ENCODE data around the gene PTGDR2. TPM values are rescaled to one million over a fixed set of nuclear protein-coding genes. Genes with fewer than 3 reads are reported as not detected.

Gene PTGDR2
- total RNA-seq, 1 donor from 2014 or later = 0.25 TPM

GRCh38 chr11:60809691-60810090 lies 46.1 kb downstream of the PTGDR2 start:
- intact Hi-C loops (cut with DNase I) = no loop called here
- no peaks in the 10 kb centered on the region for H3K9me3 ChIP-seq
- no peaks in the 10 kb centered on the region for H3K27me3 ChIP-seq
- H3K4me3 ChIP-seq = no peak overlapping the region
- TF ChIP-seq POLR2A (IDR thresholded peaks at IDR 0.05) (no peak), POLR2AphosphoS5 (IDR thresholded peaks at IDR 0.05; ENCODE audit: insufficient read depth in 1 of 2, low read depth in 1 of 2) (no peak), CTCF (IDR thresholded peaks at IDR 0.05) (no peak)
- DNase-seq (ENCODE audit: extremely low spot score in 2 of 2) = no peak
- no peak overlapping the region for H3K27ac ChIP-seq
- no peaks in the 10 kb centered on the region for H3K4me1 ChIP-seq
- no peaks in the 10 kb centered on the region for H3K36me3 ChIP-seq

- H3K4me3 ChIP-seq = no peak overlapping the region
- H3K27me3 ChIP-seq = no peaks in the 10 kb centered on the region
- no peaks in the 10 kb centered on the region for H3K4me1 ChIP-seq
- intact Hi-C loops (cut with DNase I) = no loop called here
- H3K36me3 ChIP-seq = no peaks in the 10 kb centered on the region
- no peak overlapping the region for H3K27ac ChIP-seq
- DNase-seq (ENCODE audit: extremely low spot score in 2 of 2) = no peak
- no peaks in the 10 kb centered on the region for H3K9me3 ChIP-seq
- TF ChIP-seq POLR2AphosphoS5 (IDR thresholded peaks at IDR 0.05; ENCODE audit: insufficient read depth in 1 of 2, low read depth in 1 of 2) (no peak), POLR2A (IDR thresholded peaks at IDR 0.05) (no peak), CTCF (IDR thresholded peaks at IDR 0.05) (no peak)
These were observed 46.5 kb downstream of the PTGDR2 start for GRCh38 chr11:60809249-60809648.

- intact Hi-C loops (cut with DNase I) = no loop called here
- Histone ChIP-seq H3K9me3 (no peaks in the 10 kb centered on the region), H3K4me1 (no peaks in the 10 kb centered on the region), H3K27ac (no peak overlapping the region), H3K4me3 (no peak overlapping the region), H3K36me3 (no peaks in the 10 kb centered on the region), H3K27me3 (no peaks in the 10 kb centered on the region)
- TF ChIP-seq CTCF (IDR thresholded peaks at IDR 0.05) (no peak), POLR2AphosphoS5 (IDR thresholded peaks at IDR 0.05; ENCODE audit: insufficient read depth in 1 of 2, low read depth in 1 of 2) (no peak), POLR2A (IDR thresholded peaks at IDR 0.05) (no peak)
- DNase-seq (ENCODE audit: extremely low spot score in 2 of 2) = no peak
These were observed 52.3 kb downstream of the PTGDR2 start for GRCh38 chr11:60803273-60803936.

DNA sequence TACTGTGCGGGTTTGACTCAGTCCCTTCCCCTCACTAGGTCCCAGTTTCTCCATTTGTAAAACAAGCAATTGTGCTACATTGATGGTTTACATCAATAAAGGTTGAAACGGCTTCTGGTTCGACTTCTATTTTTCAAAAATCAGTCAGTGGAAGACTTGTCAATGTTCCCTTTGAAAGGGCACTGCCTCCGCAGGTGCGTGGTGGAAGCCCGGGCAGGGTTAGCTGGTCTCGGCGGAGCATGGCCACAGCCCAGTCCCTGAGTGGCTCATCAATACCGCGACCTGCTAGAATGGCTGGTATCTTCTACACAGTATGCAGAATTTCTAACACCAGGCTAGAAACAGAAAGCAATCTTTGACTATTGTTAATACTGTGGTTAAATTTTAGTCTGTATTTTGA lies 54.6 kb downstream of the PTGDR2 start:
- no peaks in the 10 kb centered on the region for H3K27me3 ChIP-seq
- no peaks in the 10 kb centered on the region for H3K36me3 ChIP-seq
- no peak for TF ChIP-seq CTCF (IDR thresholded peaks at IDR 0.05)
- no peak for TF ChIP-seq POLR2A (IDR thresholded peaks at IDR 0.05)
- TF ChIP-seq POLR2AphosphoS5 (IDR thresholded peaks at IDR 0.05; ENCODE audit: insufficient read depth in 1 of 2, low read depth in 1 of 2) = no peak
- intact Hi-C loops (cut with DNase I) = no loop called here
- no peak overlapping the region for H3K27ac ChIP-seq
- DNase-seq (ENCODE audit: extremely low spot score in 2 of 2) = no peak
- no peaks in the 10 kb centered on the region for H3K4me1 ChIP-seq
- no peaks in the 10 kb centered on the region for H3K9me3 ChIP-seq
- H3K4me3 ChIP-seq = no peak overlapping the region

Other genes starting within 250 kb of the PTGDR2 start
- not detected for gene MS4A8, start 156.3 kb downstream of the PTGDR2 start, total RNA-seq
- not detected for gene MS4A18, start 131.2 kb downstream of the PTGDR2 start, total RNA-seq
- gene MS4A15, start 99.1 kb downstream of the PTGDR2 start, total RNA-seq = not detected
- gene MS4A10, start 70.6 kb downstream of the PTGDR2 start, total RNA-seq = not detected
- gene CCDC86, start 13.8 kb downstream of the PTGDR2 start, total RNA-seq = 26.3 TPM
- gene ZP1, start 11.6 kb upstream of the PTGDR2 start, total RNA-seq = not detected
- 54.0 TPM for gene PRPF19, start 50.6 kb upstream of the PTGDR2 start, total RNA-seq
- 127 TPM for gene TMEM109, start 58.2 kb upstream of the PTGDR2 start, total RNA-seq
- 6.1 TPM for gene TMEM132A, start 68.5 kb upstream of the PTGDR2 start, total RNA-seq
- 23.1 TPM for gene SLC15A3, start 96.2 kb upstream of the PTGDR2 start, total RNA-seq
- gene CD6, start 115.7 kb upstream of the PTGDR2 start, total RNA-seq = 3.9 TPM
- 0.98 TPM for gene CD5, start 246.5 kb upstream of the PTGDR2 start, total RNA-seq

All from vagina (tissue), 2 donors.